Endothelial cell of umbilical vein (primary cell): Measurements from ENCODE around the gene CHM.

Source experiments
- EZH2 ChIP-seq: IDR thresholded peaks from 2 replicates; pipeline ENCODE4 v1.6.1; 2012; ENCODE audit warnings: borderline replicate concordance, low read depth, mild to moderate bottlenecking, moderate library complexity, low read length, inconsistent platforms; ENCODE audit not compliant: severe bottlenecking
- JUN ChIP-seq: IDR thresholded peaks from 2 replicates; pipeline ENCODE4 v1.6.1; 2011; ENCODE audit warnings: borderline replicate concordance, low read depth; ENCODE audit not compliant: insufficient read length, insufficient read depth
- MYC ChIP-seq: IDR thresholded peaks from one replicate; pipeline ENCODE4 v1.6.1; 2011; ENCODE audit warnings: mild to moderate bottlenecking, low read depth, low read length
- POLR2A ChIP-seq: IDR thresholded peaks from 2 replicates; pipeline ENCODE4 v1.6.1; 2012; ENCODE audit warnings: low read depth, mild to moderate bottlenecking, control low read depth, low read length
- POLR2AphosphoS5 ChIP-seq: IDR thresholded peaks from 2 replicates; pipeline ENCODE4 v1.6.1; 2012; ENCODE audit warnings: low read depth, mild to moderate bottlenecking, control low read depth, low read length, moderate library complexity; ENCODE audit not compliant: insufficient read depth
- TF ChIP-seq, protein P1 (sequence below), 2 donors: IDR thresholded peaks; 1 replicate in 1 of 2; 2 replicates in 1 of 2; pipeline ENCODE4 v1.5.1; 2011; ENCODE audit warnings: low read length in 2 of 2, mild to moderate bottlenecking in 2 of 2, moderate library complexity in 2 of 2, control low read depth in 1 of 2, inconsistent platforms in 1 of 2, low read depth in 1 of 2; ENCODE audit not compliant: insufficient read depth in 1 of 2; ENCODE audit errors: extremely low read depth in 1 of 2

DNA sequence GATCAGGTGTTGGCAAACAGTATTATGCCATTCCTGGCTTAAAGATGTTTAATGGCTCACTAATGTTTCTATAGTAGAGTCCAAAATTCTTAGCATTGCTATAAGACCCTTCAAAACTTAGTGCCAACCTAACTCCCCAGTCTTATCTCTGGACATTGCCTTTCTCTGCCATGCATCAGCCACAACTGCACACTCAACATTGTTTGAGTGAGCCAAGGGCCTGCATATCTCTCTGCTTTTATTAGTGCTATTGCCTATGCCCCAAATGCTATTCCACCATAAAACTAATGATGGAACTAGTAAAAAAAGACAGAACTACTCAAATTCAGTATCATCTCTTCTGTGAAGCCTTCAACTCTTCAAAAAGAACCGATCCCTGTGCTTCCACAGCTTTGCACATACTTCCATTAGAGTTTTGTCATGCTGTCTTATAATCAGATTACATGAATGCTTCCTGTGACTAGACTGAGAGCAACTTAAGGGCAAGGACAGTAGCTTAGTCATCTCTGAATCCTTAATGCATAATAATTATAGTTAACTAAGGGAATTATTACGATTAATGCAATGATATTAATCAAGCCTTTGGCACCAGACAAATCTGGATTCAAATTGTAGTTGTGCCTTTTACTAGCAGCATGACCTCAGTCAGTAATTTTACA, 53.7 kb downstream of the CHM start:
- no peak for TF ChIP-seq POLR2A
- TF ChIP-seq, protein P1, sequence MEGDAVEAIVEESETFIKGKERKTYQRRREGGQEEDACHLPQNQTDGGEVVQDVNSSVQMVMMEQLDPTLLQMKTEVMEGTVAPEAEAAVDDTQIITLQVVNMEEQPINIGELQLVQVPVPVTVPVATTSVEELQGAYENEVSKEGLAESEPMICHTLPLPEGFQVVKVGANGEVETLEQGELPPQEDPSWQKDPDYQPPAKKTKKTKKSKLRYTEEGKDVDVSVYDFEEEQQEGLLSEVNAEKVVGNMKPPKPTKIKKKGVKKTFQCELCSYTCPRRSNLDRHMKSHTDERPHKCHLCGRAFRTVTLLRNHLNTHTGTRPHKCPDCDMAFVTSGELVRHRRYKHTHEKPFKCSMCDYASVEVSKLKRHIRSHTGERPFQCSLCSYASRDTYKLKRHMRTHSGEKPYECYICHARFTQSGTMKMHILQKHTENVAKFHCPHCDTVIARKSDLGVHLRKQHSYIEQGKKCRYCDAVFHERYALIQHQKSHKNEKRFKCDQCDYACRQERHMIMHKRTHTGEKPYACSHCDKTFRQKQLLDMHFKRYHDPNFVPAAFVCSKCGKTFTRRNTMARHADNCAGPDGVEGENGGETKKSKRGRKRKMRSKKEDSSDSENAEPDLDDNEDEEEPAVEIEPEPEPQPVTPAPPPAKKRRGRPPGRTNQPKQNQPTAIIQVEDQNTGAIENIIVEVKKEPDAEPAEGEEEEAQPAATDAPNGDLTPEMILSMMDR (IDR thresholded peaks at IDR 0.05; ENCODE audit: extremely low read depth in 1 of 2, insufficient read depth in 1 of 2, low read depth in 1 of 2, low read length in 2 of 2) = no peak
- no peak for TF ChIP-seq MYC
- no peak for TF ChIP-seq EZH2
- no peak for TF ChIP-seq POLR2AphosphoS5
- TF ChIP-seq JUN = no peak
